A549 treated with DMSO at 1 μM for 4 hours (cell line): Measurements from ENCODE around the gene SERPINB2. TPM values are rescaled to one million over a fixed set of nuclear protein-coding genes. Genes with fewer than 3 reads are reported as not detected.

Source experiments
- total RNA-seq: library from RNA; stranded (reverse); fragments of 200-300 nt; extraction: Qiagen RNA extraction; gene quantifications from 5 replicates; pipeline ENCODE4 v1.2.3, GENCODE V29; 2022; ENCODE audit warnings: low read depth

Gene SERPINB2
- 0.05 to 0.08 TPM in 2 of 5 replicates, not detected in the others for total RNA-seq

GRCh38 chr18:63887424-63887823, at the start of gene SERPINB2:
Gene SERPINB2 (plus strand): TSS chr18:63887705. CDS start chr18:63891445, 3,740 bp downstream.

GRCh38 chr18:63907664-63908063, 20.2 kb downstream of the SERPINB2 start, which contains the start of gene SERPINB10:
Gene SERPINB10 (plus strand): TSS chr18:63907958. CDS start chr18:63915511, 7,553 bp downstream.

GRCh38 chr18:63949068-63949737, 61.7 kb downstream of the SERPINB2 start, which contains the start of gene HMSD:
Gene HMSD (plus strand): TSS chr18:63949301. CDS start chr18:63953456, 4,155 bp downstream.

Other genes with a start within 250 kb of the SERPINB2 start
- 0.12 to 0.28 TPM (median 0.18 TPM) in 5 replicates for gene SERPINB4, start 243.4 kb upstream of the SERPINB2 start, total RNA-seq
- 0.10 to 0.18 TPM (median 0.13 TPM) in 4 of 5 replicates, not detected in the other for gene SERPINB3, start 225.8 kb upstream of the SERPINB2 start, total RNA-seq
- 0.07 to 0.08 TPM in 2 of 5 replicates, not detected in the others for gene SERPINB11, start 184.7 kb upstream of the SERPINB2 start, total RNA-seq
- 1.5 to 2.9 TPM (median 2.9 TPM) in 5 replicates for gene SERPINB7, start 112.3 kb upstream of the SERPINB2 start, total RNA-seq
- 0.22 TPM in 1 of 5 replicates, not detected in the others for gene SERPINB10, start 20.3 kb downstream of the SERPINB2 start, total RNA-seq
- 0.23 to 1.9 TPM (median 0.35 TPM) in 4 of 5 replicates, not detected in the other for gene HMSD, start 61.6 kb downstream of the SERPINB2 start, total RNA-seq
- gene SERPINB8, start 82.4 kb downstream of the SERPINB2 start, total RNA-seq, result 8.8 to 15.1 TPM (median 12.2 TPM) in 5 replicates